Inferior parietal cortex (tissue), 1 donor: ENCODE measurements around the gene OBSCN.
"Not testable (repeated sequence)": the region's sequence is repeated elsewhere in the genome, so short reads cannot be mapped to it uniquely, and the experiment has no call there.

ENCODE experiments used
- DNase-seq: peaks from one replicate; pipeline ENCODE4 v3.0.0-alpha.2; 2016; ENCODE audit errors: extremely low spot score

OBSCN gene

DNA sequence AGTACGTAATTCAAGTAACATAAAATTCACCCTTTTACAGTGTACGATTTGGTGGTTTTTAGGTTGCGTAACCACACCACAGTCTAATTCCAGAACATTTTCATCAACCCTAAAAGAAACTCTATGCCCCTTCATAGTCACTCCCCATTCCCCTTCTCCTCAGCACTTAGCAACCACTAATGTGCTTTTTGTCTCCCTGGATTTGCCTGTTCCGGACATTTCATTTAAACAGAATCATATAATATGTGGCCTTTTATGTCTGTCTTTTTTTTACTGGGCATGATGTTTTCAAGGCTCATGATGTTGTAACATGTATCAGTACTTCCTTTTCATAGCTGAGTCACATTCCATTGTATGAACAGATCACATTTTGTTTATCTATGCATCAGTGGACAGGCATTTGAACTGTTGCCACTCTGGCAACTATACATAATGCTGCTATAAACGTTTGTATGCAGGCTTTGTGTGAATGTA, 20.8 kb downstream of the OBSCN start:
- DNase-seq: no peak

DNA sequence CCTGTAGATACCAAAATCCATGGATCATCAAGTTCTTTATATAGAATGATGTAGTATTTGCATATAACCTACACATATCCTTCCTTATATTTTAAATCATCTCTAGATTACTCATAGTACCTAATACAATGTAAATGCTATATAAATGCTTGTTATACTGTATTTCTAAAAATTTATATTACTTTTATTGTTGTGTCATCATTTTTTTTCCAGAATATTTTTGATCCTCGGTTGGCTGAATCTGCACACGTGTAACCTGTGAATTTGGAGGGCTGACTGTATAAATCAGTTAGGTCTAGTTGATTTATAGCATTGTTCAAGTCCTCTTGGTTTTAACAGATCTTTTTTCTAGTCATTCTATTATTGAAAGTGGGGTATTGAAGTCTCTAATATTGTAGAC, 23.3 kb downstream of the OBSCN start:
- DNase-seq: no peak

- DNase-seq: no peak
Observed at GRCh38 chr1:228233136-228233535, 25.3 kb downstream of the OBSCN start.

DNA sequence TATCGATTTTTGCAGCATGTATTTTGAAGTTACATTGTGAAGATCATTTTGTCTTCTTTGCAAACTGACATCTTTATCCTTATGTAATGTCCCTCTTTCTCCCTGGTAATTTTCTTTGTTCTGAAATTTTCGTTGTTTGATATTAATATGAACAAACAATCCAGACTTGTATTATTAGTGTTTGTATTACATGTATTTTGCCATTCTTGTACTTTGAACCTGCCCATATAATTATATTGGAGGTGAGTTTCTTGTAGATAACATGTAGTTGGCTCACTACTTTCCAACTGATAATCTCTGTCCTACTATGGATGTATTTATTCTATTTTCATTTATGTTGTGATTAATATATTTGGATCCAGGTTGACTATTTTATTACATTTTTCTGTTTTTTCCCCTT, 27.1 kb downstream of the OBSCN start:
- DNase-seq: no peak

- no peak for DNase-seq
Observed at GRCh38 chr1:228236744-228237143, 28.9 kb downstream of the OBSCN start.

- no peak for DNase-seq
Observed at GRCh38 chr1:228238007-228238406, 30.2 kb downstream of the OBSCN start.

DNA sequence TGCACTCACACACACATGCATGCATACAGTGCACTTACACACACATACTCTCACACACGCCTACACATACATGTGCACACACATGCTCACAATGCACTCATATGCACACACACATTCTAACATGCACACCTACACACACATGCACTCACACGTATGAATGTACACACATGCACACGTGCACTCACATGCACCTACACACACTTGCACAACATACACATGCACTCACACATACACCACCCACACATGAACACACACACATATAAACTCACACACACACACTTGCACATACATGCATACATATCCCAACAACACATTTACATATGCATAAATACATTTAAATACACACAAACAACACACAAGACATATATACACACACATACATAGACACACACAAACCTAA, 30.6 kb downstream of the OBSCN start:
- DNase-seq: no peak

- DNase-seq: no peak
Observed at GRCh38 chr1:228240411-228241240, 32.8 kb downstream of the OBSCN start.

- no peak for DNase-seq
Observed at GRCh38 chr1:228241259-228241658, 33.4 kb downstream of the OBSCN start.

GRCh38 chr1:228242409-228242808, 34.6 kb downstream of the OBSCN start:
- DNase-seq: no peak

DNA sequence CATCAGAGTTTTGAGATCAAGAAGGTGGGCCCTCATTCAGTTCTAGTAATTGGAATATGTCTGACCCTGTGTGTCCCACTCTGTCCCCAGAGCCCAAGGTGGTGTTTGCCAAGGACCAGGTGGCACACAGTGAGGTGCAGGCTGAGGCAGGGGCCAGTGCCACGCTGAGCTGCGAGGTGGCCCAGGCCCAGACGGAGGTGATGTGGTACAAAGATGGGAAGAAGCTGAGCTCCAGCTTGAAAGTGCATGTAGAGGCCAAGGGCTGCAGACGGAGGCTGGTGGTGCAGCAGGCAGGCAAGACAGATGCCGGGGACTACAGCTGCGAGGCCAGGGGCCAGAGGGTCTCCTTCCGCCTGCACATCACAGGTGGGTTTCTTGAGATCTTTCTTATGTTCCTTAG, 35.2 kb downstream of the OBSCN start:
- no peak for DNase-seq

DNA sequence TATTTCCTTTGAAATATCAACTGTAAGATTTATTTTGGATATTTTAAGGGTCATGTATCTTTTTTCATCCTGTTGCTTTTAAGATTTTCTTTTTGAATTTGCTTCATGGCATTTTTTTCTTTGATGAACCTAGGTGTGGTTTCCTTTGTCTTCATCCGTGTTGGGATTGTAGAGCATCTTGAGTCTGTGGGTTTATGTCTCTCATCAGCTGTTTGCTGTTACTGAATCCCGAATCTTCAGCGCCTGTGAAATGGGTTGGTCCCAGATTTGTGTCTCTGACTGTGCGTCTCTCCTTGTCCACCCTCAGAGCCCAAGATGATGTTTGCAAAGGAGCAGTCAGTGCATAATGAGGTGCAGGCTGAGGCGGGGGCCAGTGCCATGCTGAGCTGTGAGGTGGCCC, 36.1 kb downstream of the OBSCN start:
- not testable (repeated sequence) for DNase-seq

GRCh38 chr1:228245111-228245510, 37.3 kb downstream of the OBSCN start:
- no peak for DNase-seq

DNA sequence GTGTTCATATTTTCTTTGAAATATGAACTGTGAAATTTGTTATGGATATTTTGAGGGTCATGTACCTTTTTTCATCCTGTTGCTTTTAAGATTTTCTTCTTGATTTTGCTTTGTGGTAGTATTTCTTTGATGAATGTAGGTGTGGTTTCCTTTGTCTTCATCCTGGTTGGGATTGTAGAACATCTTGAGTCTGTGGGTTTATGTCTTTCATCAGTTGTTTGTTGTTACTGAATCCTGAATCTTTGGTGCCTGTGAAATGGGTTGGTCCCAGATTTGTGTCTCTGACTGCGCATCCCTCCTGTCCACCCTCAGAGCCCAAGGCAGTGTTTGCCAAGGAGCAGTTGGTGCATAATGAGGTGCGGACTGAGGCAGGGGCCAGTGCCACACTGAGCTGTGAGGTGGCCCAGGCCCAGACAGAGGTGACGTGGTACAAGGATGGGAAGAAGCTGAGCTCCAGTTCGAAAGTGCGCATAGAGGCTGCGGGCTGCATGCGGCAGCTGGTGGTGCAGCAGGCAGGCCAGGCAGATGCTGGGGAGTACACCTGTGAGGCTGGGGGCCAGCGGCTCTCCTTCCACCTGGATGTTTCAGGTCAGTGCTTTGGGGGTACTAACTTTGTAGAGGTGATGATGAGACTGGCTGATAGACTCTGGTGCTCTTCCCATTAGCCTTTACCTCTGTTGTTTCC, 38.5 kb downstream of the OBSCN start:
- no peak for DNase-seq

- DNase-seq: no peak
Observed at GRCh38 chr1:228249513-228250305, 41.9 kb downstream of the OBSCN start.

GRCh38 chr1:228252476-228252875, 44.6 kb downstream of the OBSCN start:
- DNase-seq: not testable (repeated sequence)

GRCh38 chr1:228256626-228257375, 49.0 kb downstream of the OBSCN start:
- no peak for DNase-seq

DNA sequence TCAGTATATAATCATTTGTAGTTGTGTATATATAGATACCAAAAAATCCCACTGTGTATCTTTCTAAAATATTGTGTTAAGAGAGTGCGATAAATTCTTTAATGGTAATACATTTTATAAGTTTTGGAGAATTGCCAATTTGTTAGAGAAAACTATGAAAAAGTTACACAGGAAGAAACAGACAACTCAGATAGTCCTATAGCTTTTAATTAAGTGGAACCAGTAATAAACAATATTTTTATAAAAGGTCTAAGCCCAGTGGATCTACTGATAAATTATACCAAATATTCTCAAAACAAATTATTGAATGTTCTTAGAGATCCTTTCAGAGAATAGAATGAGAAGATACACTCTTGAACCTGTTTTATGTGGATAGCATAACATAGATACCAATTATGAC, 50.6 kb downstream of the OBSCN start:
- DNase-seq: no peak

DNA sequence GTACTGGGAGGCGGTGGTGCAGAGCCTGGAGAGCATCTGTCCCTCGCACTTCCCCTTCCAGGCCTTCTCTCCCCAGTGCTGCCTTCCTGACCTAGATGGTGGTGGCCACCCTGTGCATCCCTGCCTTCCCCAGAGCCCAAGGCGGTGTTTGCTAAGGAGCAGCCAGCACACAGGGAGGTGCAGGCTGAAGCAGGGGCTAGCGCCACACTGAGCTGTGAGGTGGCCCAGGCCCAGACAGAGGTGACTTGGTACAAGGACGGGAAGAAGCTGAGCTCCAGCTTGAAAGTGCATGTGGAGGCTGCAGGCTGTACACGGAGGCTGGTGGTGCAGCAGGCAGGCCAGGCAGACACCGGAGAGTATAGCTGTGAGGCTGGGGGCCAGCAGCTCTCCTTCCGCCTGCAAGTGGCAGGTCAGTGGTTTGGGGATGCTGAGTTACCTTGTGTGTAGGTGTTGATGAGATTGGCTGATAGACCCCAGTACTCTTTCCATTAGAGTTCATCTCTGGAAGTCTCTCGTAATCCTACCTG, 51.6 kb downstream of the OBSCN start:
- no peak for DNase-seq

- DNase-seq: no peak
Observed at GRCh38 chr1:228259951-228260350, 52.1 kb downstream of the OBSCN start.

DNA sequence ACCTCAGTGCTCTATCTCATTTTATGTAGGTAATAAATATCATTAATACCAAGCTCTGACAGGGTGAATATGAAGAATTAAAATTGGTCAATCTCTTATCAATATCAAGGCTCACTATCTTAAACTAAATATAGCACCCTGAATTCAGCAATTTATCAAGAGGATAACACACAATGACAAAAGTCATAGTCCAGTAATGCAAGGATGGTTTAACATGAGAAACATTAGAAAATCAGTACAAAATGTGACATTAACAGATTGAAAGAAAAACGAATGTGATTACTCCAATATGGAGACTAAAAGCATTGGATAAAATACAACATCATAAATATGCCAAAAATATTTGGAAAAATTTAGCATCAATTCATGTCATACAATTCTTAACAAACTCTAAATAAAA, 53.9 kb downstream of the OBSCN start:
- no peak for DNase-seq
